Spleen (tissue), 11 donors: Measurements from ENCODE around the gene CASS4. TPM values are rescaled to one million over a fixed set of nuclear protein-coding genes. Genes with fewer than 3 reads are reported as not detected.

Experiments used
- DNase-seq: peaks from one replicate; pipeline ENCODE4 v3.0.0-alpha.2; 2020
- H3K27ac ChIP-seq, 8 donors: fragments of 200-600 bp; sonication (generic) in 7 of 8; 1 replicate in 4 of 8; 2 replicates in 4 of 8; pipeline versions ENCODE4 v1.5.0 to v1.8.0; 2016 to 2021; ENCODE audit warnings: inconsistent platforms in 4 of 8, mild to moderate bottlenecking in 4 of 8, moderate library complexity in 1 of 8
- H3K27me3 ChIP-seq, 7 donors: fragments of 200-600 bp; sonication (generic) in 6 of 7; replicated peaks in 1 of 7; 1 replicate in 4 of 7; 2 replicates in 3 of 7; pipeline versions ENCODE4 v1.5.0 to v1.8.0; 2016 to 2021; ENCODE audit warnings: inconsistent platforms in 3 of 7, mild to moderate bottlenecking in 1 of 7
- H3K36me3 ChIP-seq, 6 donors: fragments of 200-600 bp; sonication (generic) in 5 of 6; 1 replicate in 4 of 6; 2 replicates in 2 of 6; pipeline versions ENCODE4 v1.5.0 to v1.8.0; 2016 to 2021; ENCODE audit warnings: inconsistent platforms in 2 of 6
- H3K4me1 ChIP-seq, 6 donors: fragments of 200-600 bp; sonication (generic) in 5 of 6; 1 replicate in 3 of 6; 2 replicates in 3 of 6; pipeline versions ENCODE4 v1.5.0 to v1.8.0; 2016 to 2021; ENCODE audit warnings: inconsistent platforms in 3 of 6
- H3K4me3 ChIP-seq, 8 donors: fragments of 200-600 bp; sonication (generic) in 7 of 8; 1 replicate in 4 of 8; 2 replicates in 4 of 8; pipeline versions ENCODE4 v1.5.0 to v1.8.0; 2016 to 2021; ENCODE audit warnings: inconsistent platforms in 4 of 8, mild to moderate bottlenecking in 4 of 8, moderate library complexity in 2 of 8
- H3K9me3 ChIP-seq, 8 donors: fragments of 200-600 bp; sonication (generic) in 7 of 8; 1 replicate in 4 of 8; 2 replicates in 4 of 8; pipeline versions ENCODE4 v1.5.0 to v1.8.0; 2016 to 2021; ENCODE audit warnings: inconsistent platforms in 4 of 8
- POLR2A ChIP-seq, 3 donors: fragments of 450-650 bp; IDR thresholded peaks; one replicate each; pipeline ENCODE4 v1.5.1; 2017; ENCODE audit warnings: antibody characterized with exemption in 3 of 3, mild to moderate bottlenecking in 1 of 3
- POLR2AphosphoS5 ChIP-seq, 3 donors: sonication (generic); formaldehyde crosslinking; IDR thresholded peaks; one replicate each; pipeline ENCODE4 v1.5.1; 2017; ENCODE audit warnings: antibody characterized with exemption in 3 of 3
- WGBS, 5 donors: extraction: QIAGEN DNeasy Blood & Tissue Kit in 3 of 5; methylation state at CpG; one replicate each; pipeline versions ENCODE4 v1.1.5 to v1.1.7; 2013 to 2018; 5-methylcytosine and 5-hydroxymethylcytosine counted together
- intact Hi-C: fragments of 100-400 bp; cut with DNase I; formaldehyde crosslinking; loops from one replicate; pipeline ENCODE4 v1.15.0; 2023; ENCODE audit warnings: low total_unique reads
- polyA plus RNA-seq, 3 donors: library from polyadenylated mRNA; stranded (reverse); fragments of 200-250 nt; gene quantifications; one replicate each; pipeline ENCODE4 v1.2.1, GENCODE V29; 2013
- total RNA-seq, 7 donors: library from RNA; depleted of rRNA in 3 of 7; stranded (reverse); fragments of >200 nt in 3 of 7; fragmentation: NEBNext Ultra II Directional in 4 of 7; extraction: Animal tissue kit (Norgen Biotek cat#: 25700) in 4 of 7; gene quantifications; one replicate each; pipeline versions ENCODE4 v1.1.0 to v1.2.1, GENCODE V29; 2016 to 2021
- TF ChIP-seq, protein P1 (sequence below), 11 experiments: fragments of 200-600 bp in 7 of 11; fragments of 450-650 bp in 4 of 11; sonication (generic) in 4 of 11; IDR thresholded peaks in 8 of 11; conservative IDR thresholded peaks in 3 of 11; 1 replicate in 7 of 11; 2 replicates in 4 of 11; pipeline versions ENCODE4 v1.4.0 to v1.8.0; 2016 to 2021; ENCODE audit warnings: antibody characterized with exemption in 11 of 11, inconsistent platforms in 4 of 11, mild to moderate bottlenecking in 1 of 11
- donor health status: healthy with polysubstance abuse.
- donor health status: DM: no; HTN: no; CAD: no; lungs with moderate emphysema.
- donor health status: DM: no; HTN: no; CAD: no.
- donor health status: Bipolar disorder and iron deficiency.
- donor health status: healthy.
- donor health status: DM: no; HTN: no; CAD: no.
- donor health status: DM: yes; HTN: yes; CAD: no.

Gene CASS4
- total and polyA plus RNA-seq, 10 donors: 1.2 to 15.5 (median 11.1) TPM

DNA sequence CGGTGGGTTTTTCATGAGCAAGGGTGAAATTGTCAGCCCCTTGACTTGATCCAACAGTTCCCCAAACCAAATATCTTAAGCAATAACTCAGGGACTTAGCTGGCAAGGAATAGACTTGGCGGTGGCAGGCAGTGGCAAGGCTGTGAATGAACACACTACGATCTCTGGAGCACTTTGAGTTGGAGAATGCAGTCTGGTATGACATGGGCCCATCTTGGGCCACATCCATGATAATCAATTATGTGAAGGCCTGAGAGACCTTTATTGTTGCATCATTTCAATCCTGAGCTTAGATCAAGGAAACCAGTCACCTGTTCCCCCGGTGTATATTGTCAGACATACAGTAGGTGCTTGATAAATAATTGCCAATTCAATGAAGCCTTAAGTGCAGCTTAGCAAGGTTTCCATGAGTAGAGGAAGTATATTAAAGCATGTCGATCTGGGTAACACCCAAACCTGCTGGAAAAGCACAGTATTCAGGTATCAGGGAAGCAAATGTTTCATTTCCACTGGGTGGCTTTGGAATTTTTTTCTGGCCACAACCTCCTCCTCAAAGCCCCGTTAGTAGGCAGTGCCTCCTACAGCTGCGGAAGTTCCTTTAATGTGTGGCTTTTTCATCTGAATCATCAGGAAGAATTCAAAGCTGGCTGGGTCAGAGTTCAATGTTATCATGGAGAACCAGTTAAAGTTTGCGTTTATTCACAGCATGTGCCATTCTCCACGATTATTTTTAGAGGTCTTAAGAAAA, 10.2 kb downstream of the CASS4 start:
- H3K9me3 ChIP-seq: no peaks in the 10 kb centered on the region
- peaks cover 0 to 1% (median 0%) of the 10 kb centered on the region in 6 donors for H3K36me3 ChIP-seq
- TF ChIP-seq POLR2AphosphoS5 (IDR thresholded peaks at IDR 0.05) (no peak), POLR2A (IDR thresholded peaks at IDR 0.05) (no peak)
- TF ChIP-seq, protein P1, sequence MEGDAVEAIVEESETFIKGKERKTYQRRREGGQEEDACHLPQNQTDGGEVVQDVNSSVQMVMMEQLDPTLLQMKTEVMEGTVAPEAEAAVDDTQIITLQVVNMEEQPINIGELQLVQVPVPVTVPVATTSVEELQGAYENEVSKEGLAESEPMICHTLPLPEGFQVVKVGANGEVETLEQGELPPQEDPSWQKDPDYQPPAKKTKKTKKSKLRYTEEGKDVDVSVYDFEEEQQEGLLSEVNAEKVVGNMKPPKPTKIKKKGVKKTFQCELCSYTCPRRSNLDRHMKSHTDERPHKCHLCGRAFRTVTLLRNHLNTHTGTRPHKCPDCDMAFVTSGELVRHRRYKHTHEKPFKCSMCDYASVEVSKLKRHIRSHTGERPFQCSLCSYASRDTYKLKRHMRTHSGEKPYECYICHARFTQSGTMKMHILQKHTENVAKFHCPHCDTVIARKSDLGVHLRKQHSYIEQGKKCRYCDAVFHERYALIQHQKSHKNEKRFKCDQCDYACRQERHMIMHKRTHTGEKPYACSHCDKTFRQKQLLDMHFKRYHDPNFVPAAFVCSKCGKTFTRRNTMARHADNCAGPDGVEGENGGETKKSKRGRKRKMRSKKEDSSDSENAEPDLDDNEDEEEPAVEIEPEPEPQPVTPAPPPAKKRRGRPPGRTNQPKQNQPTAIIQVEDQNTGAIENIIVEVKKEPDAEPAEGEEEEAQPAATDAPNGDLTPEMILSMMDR (IDR thresholded peaks at IDR 0.05 in 8 of 11, conservative IDR thresholded peaks at IDR 0.05 in 3 of 11): no peak
- 28 to 42% (median 36%) methylated on average over 9 of the region's 9 CpGs for WGBS, 5 donors
- intact Hi-C loops: no loop called here
- no peak overlapping the region for H3K4me3 ChIP-seq
- no peak for DNase-seq
- H3K27me3 ChIP-seq: no peaks in the 10 kb centered on the region
- H3K27ac ChIP-seq: peak overlapping the region in 7 of 8 donors; percentile 55 to 90 (median 62)
- H3K4me1 ChIP-seq: peaks cover 6 to 97% (median 58%) of the 10 kb centered on the region in 6 donors

DNA sequence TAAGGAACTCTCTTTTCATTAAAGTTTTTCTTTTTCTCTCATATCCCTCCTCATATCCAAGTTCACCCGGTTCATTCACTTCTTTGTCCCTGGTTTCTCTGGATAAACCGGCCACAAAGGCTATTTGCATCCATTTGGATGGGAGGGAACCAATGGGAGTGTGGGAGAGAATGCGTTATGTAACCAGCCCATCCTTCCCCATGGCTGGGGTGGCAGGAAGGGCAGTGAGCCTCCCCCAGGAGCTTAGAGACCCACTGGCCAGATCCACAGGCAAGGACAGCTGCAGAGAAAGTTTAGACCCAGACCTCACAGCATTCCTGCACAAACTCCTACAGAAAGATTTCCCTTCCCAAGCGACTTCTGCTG, 10.7 kb downstream of the CASS4 start:
- Histone ChIP-seq H3K27ac (peak overlapping the region in 7 of 8 donors; percentile 55 to 90 (median 62)), H3K4me3 (no peak overlapping the region), H3K36me3 (no peaks in the 10 kb centered on the region), H3K4me1 (peaks cover 6 to 97% (median 58%) of the 10 kb centered on the region in 6 donors), H3K27me3 (no peaks in the 10 kb centered on the region), H3K9me3 (no peaks in the 10 kb centered on the region)
- DNase-seq: no peak
- intact Hi-C loops: no loop called here
- 53 to 75% (median 57%) methylated on average over 4 of the region's 4 CpGs for WGBS, 5 donors
- TF ChIP-seq POLR2AphosphoS5 (IDR thresholded peaks at IDR 0.05) (peak in 1 of 3 donors; percentile 29), POLR2A (IDR thresholded peaks at IDR 0.05) (no peak)
- TF ChIP-seq, protein P1 (IDR thresholded peaks at IDR 0.05 in 8 of 11, conservative IDR thresholded peaks at IDR 0.05 in 3 of 11): no peak

DNA sequence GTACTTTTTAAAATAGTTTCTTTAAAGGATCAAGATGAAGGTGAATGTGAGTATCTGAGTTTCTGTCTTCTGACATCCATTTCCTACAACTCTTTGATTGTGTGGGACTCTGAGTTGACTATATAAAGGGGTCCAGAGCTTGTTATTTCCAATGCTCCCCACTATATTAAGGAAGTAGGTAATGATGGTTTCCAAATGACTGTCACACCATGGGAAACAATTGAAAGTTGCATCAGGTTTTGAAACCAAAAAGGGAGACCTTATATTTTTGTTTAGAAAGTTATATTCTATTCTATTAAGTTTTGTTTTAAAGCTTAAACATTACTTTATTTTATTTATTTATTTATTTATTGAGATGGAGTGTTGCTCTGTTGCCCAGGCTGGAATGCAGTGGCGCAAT, 11.2 kb downstream of the CASS4 start:
- WGBS, 5 donors: 96 to 100% (median 97%) methylated on average over 1 of the region's 1 CpG

DNA sequence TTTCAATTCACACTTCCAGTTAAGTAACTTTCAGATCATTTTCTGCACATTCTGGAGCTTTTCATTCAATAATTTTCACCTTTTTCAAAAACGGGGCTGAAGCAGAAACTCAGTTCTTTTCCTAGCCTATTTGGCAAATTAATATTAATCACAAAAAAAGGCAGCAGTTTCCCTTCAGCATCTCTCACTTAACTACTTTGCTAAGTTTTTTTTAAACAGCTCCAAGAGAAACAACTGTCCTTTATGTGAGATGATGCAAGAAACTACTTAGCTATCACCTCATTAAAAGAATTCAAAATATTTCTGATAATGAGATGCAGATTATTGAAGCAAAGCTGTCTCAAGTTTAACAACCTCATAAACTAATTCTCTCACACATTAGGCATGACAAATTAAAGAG, 11.8 kb downstream of the CASS4 start:
- Histone ChIP-seq H3K27ac (peak overlapping the region in 4 of 8 donors; percentile 38 to 90 (median 75)), H3K4me1 (peaks cover 6 to 97% (median 61%) of the 10 kb centered on the region in 6 donors), H3K36me3 (no peaks in the 10 kb centered on the region), H3K4me3 (no peak overlapping the region), H3K9me3 (no peaks in the 10 kb centered on the region), H3K27me3 (no peaks in the 10 kb centered on the region)
- intact Hi-C loops: no loop called here
- TF ChIP-seq POLR2A (IDR thresholded peaks at IDR 0.05) (no peak), POLR2AphosphoS5 (IDR thresholded peaks at IDR 0.05) (no peak)
- TF ChIP-seq, protein P1 (IDR thresholded peaks at IDR 0.05 in 8 of 11, conservative IDR thresholded peaks at IDR 0.05 in 3 of 11): no peak
- no peak for DNase-seq
- 55 to 72% (median 60%) methylated on average over 1 of the region's 1 CpG for WGBS, 5 donors

More for the DNA sequence above, 11.2 kb downstream of the CASS4 start:
- Histone ChIP-seq H3K4me1 (peaks cover 6 to 97% (median 58%) of the 10 kb centered on the region in 6 donors), H3K36me3 (no peaks in the 10 kb centered on the region), H3K27ac (peak overlapping the region in 6 of 8 donors; percentile 55 to 90 (median 76)), H3K9me3 (no peaks in the 10 kb centered on the region), H3K4me3 (no peak overlapping the region), H3K27me3 (no peaks in the 10 kb centered on the region)
- TF ChIP-seq POLR2AphosphoS5 (IDR thresholded peaks at IDR 0.05) (no peak), POLR2A (IDR thresholded peaks at IDR 0.05) (no peak)
- TF ChIP-seq, protein P1 (IDR thresholded peaks at IDR 0.05 in 8 of 11, conservative IDR thresholded peaks at IDR 0.05 in 3 of 11): no peak
- DNase-seq: no peak
- intact Hi-C loops: no loop called here
